ENCODE measurements around the gene REPS1. TPM values are rescaled to one million over a fixed set of nuclear protein-coding genes. Genes with fewer than 3 reads are reported as not detected.

The REPS1 gene
- total and polyA plus RNA-seq, 2 of the 13 experiments (the other 11 are each of a cell fraction or from before 2014, with no cell fraction given) = 36.4 to 38.3 TPM

DNA sequence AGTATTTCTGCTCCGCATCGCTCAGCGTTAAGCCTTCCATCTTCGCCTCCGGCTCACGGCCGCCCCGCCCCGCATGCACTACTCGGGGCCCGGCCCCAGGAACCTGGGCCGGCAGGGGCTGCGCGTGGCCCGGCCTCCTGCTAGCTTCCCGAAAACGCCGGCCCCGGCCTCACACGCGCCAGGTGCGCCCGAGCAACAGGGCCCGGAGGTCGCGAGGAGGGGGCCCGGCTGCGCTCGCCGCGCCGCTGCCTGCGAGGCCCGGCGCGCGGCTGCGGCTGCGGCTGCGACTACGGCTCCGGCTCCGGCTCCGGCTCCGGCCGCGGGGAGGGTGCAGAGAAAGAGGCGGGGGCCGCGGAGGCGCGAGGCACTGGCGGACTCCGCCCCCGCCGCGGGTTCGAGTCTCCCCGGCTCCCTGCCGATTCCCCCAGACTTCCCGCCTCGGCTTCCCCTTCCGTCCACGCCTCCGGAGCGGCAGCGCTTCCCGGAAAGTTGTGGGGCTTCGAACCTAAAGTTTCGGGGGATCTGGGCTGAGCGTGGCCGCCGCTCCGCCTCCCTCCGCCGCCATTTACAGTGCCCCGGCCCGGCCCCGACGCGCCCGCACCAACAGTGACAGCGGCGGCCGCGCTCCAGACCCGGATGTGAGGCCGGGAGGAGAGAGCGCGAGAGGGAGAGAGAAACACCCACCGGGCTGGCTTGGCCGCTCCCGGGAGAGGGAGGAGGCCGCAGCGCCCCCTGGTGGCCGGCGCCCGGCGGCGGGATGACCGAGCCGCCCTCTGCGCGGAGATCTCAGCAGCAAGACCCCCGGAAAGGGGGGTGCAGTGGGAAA, at the start of gene REPS1 (continued):
- TF ChIP-seq ZNF225 (CRISPR knock-in tag; IDR thresholded peaks at IDR 0.05) = peak; percentile 53; the same call in 1 of the 2 replicates
- peak; percentile 97 for TF ChIP-seq ASH2L (IDR thresholded peaks at IDR 0.05; ENCODE audit: insufficient read length, low read depth, low read length)
- no peak for TF ChIP-seq MZF1 (CRISPR knock-in tag; IDR thresholded peaks at IDR 0.05; ENCODE audit: borderline replicate concordance)
- peak; percentile 66; the same call in 1 of the 2 replicates for TF ChIP-seq ZNF264 (CRISPR knock-in tag; IDR thresholded peaks at IDR 0.05)
- no peak for TF ChIP-seq TBL1XR1 (IDR thresholded peaks at IDR 0.05; ENCODE audit: borderline replicate concordance, low read length, partially characterized antibody)
- TF ChIP-seq, protein P1, sequence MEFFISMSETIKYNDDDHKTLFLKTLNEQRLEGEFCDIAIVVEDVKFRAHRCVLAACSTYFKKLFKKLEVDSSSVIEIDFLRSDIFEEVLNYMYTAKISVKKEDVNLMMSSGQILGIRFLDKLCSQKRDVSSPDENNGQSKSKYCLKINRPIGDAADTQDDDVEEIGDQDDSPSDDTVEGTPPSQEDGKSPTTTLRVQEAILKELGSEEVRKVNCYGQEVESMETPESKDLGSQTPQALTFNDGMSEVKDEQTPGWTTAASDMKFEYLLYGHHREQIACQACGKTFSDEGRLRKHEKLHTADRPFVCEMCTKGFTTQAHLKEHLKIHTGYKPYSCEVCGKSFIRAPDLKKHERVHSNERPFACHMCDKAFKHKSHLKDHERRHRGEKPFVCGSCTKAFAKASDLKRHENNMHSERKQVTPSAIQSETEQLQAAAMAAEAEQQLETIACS (CRISPR knock-in tag; IDR thresholded peaks at IDR 0.05) = peak; percentile 65; the same call in 1 of the 2 replicates
- TF ChIP-seq, protein P2, sequence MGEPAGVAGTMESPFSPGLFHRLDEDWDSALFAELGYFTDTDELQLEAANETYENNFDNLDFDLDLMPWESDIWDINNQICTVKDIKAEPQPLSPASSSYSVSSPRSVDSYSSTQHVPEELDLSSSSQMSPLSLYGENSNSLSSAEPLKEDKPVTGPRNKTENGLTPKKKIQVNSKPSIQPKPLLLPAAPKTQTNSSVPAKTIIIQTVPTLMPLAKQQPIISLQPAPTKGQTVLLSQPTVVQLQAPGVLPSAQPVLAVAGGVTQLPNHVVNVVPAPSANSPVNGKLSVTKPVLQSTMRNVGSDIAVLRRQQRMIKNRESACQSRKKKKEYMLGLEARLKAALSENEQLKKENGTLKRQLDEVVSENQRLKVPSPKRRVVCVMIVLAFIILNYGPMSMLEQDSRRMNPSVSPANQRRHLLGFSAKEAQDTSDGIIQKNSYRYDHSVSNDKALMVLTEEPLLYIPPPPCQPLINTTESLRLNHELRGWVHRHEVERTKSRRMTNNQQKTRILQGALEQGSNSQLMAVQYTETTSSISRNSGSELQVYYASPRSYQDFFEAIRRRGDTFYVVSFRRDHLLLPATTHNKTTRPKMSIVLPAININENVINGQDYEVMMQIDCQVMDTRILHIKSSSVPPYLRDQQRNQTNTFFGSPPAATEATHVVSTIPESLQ (CRISPR knock-in tag; conservative IDR thresholded peaks at IDR 0.05) = peak; percentile 85; the same call in 1 of the 2 replicates
- no peak for TF ChIP-seq SRY (CRISPR knock-in tag; IDR thresholded peaks at IDR 0.05)
- peak; percentile 75; the same call in 1 of the 2 replicates for TF ChIP-seq ZNF773 (CRISPR knock-in tag; IDR thresholded peaks at IDR 0.05; ENCODE audit: borderline replicate concordance)
- TF ChIP-seq CBFB (CRISPR knock-in tag; IDR thresholded peaks at IDR 0.05) = peak; percentile 77; the same call in 1 of the 2 replicates
- TF ChIP-seq ZNF678 (CRISPR knock-in tag; IDR thresholded peaks at IDR 0.05) = no peak
- TF ChIP-seq ZNF607 (CRISPR knock-in tag; IDR thresholded peaks at IDR 0.05; ENCODE audit: borderline replicate concordance) = peak; percentile 8; the same call in 1 of the 2 replicates
- no peak for TF ChIP-seq SIX4 (CRISPR knock-in tag; IDR thresholded peaks at IDR 0.05)
- TF ChIP-seq TAF1 (CRISPR knock-in tag; IDR thresholded peaks at IDR 0.05) = peak; percentile 95
- TF ChIP-seq ZSCAN30 (CRISPR knock-in tag; IDR thresholded peaks at IDR 0.05) = no peak
- TF ChIP-seq, protein P3, sequence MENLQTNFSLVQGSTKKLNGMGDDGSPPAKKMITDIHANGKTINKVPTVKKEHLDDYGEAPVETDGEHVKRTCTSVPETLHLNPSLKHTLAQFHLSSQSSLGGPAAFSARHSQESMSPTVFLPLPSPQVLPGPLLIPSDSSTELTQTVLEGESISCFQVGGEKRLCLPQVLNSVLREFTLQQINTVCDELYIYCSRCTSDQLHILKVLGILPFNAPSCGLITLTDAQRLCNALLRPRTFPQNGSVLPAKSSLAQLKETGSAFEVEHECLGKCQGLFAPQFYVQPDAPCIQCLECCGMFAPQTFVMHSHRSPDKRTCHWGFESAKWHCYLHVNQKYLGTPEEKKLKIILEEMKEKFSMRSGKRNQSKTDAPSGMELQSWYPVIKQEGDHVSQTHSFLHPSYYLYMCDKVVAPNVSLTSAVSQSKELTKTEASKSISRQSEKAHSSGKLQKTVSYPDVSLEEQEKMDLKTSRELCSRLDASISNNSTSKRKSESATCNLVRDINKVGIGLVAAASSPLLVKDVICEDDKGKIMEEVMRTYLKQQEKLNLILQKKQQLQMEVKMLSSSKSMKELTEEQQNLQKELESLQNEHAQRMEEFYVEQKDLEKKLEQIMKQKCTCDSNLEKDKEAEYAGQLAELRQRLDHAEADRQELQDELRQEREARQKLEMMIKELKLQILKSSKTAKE (CRISPR knock-in tag; IDR thresholded peaks at IDR 0.05; ENCODE audit: borderline replicate concordance) = no peak
- TF ChIP-seq ZNF44 (CRISPR knock-in tag; IDR thresholded peaks at IDR 0.05) = peak; percentile 91; the same call in 1 of the 2 replicates
- TF ChIP-seq ZNF720 (CRISPR knock-in tag; IDR thresholded peaks at IDR 0.05) = no peak
- TF ChIP-seq, protein P4, sequence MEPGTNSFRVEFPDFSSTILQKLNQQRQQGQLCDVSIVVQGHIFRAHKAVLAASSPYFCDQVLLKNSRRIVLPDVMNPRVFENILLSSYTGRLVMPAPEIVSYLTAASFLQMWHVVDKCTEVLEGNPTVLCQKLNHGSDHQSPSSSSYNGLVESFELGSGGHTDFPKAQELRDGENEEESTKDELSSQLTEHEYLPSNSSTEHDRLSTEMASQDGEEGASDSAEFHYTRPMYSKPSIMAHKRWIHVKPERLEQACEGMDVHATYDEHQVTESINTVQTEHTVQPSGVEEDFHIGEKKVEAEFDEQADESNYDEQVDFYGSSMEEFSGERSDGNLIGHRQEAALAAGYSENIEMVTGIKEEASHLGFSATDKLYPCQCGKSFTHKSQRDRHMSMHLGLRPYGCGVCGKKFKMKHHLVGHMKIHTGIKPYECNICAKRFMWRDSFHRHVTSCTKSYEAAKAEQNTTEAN (CRISPR knock-in tag; conservative IDR thresholded peaks at IDR 0.05) = peak; percentile 58; the same call in 1 of the 2 replicates
- TF ChIP-seq ZKSCAN8 (CRISPR knock-in tag; IDR thresholded peaks at IDR 0.05; ENCODE audit: borderline replicate concordance) = peak; percentile 53; the same call in 1 of the 2 replicates
- TF ChIP-seq NAIF1 (CRISPR knock-in tag; IDR thresholded peaks at IDR 0.05; ENCODE audit: borderline replicate concordance) = peak; percentile 80; the same call in 1 of the 2 replicates
- TF ChIP-seq ISX (CRISPR knock-in tag; conservative IDR thresholded peaks at IDR 0.05) = no peak
- 0 out of 2 replicates have a peak, but pooled peaks have one; percentile 52 for TF ChIP-seq ZNF772 (CRISPR knock-in tag; IDR thresholded peaks at IDR 0.05)
